Measurements from ENCODE around the gene CDC20B.
"Not testable (repeated sequence)": the region's sequence is repeated elsewhere in the genome, so short reads cannot be mapped to it uniquely, and the experiment has no call there.

The CDC20B gene

DNA sequence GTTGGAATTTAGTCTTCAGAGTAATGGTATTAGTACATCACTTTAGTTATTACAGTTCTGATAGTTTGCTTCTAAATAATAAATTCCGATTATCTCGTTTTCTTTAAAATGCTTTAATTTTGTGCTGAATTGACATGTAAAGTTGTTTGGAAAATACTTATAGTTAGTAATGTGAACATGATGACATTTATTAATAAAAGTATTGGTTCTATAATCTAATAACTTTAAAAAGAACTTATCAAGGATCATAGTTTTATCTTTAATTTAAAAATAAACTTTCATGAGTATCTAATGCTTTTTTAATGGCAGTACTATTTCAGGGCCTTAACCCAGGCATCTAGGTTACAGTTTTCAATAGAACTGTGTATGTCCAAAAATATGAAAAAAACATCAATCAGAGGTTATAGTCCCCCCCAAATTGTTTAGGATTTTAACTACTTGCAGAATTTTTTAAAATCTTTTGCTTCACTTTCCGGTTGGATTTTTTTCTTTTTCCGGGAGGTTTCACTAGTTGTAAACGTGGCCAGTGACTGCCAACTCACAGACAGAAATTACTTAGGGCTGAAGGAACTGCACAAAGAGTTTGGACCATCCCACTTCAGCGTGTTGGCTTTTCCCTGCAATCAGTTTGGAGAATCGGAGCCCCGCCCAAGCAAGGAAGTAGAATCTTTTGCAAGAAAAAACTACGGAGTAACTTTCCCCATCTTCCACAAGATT, 12.3 kb downstream of the CDC20B start:
- DNase-seq (ENCODE audit: low read depth in 1 of 2, low spot score in 1 of 2), result no peak

GRCh38 chr5:55159763-55160492, 13.0 kb downstream of the CDC20B start, which contains the start of gene GPX8:
Gene GPX8 (plus strand): TSS chr5:55160171. CDS start chr5:55160193, 22 bp downstream.
- DNase-seq (ENCODE audit: low read depth in 1 of 2, low spot score in 1 of 2), result no peak

DNA sequence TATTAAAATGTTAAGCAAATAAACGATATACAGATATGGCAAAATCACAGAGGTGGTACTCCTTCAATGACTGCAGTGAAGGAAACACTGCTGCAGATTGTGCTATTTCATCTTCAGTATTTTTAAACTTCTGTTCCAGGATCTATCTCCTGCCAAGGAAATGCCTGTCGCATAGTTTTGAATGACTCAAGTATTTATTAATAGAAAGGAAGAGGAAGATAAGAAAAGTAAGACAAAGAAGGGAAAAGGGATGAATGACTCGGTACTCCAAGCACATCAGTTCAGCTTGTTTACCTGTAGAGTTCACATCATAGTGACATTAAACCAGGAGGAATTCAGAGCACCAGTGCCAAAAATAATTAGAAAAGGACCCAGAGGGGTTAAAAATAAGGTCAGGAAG, 18.1 kb downstream of the CDC20B start:
- no peak for DNase-seq (ENCODE audit: low read depth in 1 of 2, low spot score in 1 of 2)

DNA sequence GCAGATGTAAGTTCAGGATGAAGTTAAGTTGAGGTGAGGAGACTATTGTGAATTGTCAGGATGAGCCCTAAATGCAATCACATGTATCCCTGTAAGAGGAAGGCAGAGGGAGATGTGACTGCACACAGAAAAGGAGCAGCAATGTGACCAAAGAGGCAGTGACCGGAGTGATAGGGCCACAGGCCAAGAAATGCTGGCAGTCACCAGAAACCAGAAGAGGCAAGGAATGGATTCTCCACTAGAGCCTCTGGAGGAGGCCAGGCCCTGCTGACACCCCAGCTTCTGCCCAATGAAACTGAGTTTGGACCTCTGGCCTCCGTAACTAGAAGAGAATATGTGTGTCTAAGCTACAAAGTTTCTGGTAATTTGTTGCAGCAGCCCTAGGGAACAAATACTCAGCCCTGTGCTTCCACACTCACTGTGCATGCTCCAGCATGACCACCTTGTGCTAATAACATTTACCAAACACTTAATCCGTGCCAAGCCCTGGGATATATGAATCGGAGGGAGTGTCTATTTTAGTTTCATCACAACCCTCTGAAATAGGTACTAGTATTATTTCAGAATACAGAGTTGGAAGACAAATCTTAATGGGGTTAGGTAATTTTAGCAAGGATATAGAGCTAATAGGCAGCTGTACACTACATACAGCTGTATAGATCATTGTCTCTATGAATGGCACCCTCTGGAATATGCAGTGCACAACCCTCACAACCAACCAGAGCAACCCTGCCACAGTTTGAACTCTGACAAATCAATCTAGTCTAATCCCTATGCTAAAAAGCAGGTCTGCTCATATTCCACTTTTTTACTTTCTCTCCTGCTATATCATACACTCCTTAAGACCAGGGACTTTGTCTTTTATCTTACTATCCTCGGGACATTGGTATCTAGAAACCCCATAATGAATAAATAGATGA, 20.8 kb downstream of the CDC20B start:
- no peak for DNase-seq (ENCODE audit: low read depth in 1 of 2, low spot score in 1 of 2)

DNA sequence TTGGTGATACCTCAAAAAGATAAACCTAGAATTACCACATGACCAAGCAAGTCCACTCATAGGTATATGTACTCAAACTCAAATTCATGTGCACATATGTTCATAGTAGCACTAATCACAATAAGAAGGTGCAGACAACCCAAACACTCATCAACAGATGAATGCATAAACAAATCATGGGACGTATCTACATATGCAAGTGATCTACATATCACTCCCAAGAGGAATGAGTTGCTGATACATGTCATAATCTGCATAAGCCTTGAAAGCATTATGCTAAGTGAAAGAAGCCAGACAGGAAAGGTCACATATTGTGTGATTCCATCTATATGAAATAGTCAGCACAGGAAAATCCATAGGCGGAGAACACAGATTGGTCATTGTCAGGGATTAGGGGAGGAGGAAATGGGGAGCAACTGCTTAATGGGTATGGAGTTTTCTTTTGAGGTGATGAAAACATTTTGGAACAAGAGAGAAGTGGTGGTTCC, 23.6 kb downstream of the CDC20B start:
- no peak for DNase-seq (ENCODE audit: low read depth in 1 of 2, low spot score in 1 of 2)

GRCh38 chr5:55146543-55147151, 26.3 kb downstream of the CDC20B start:
- peak; percentile 59 to 64 for DNase-seq (ENCODE audit: low read depth in 1 of 2, low spot score in 1 of 2)

DNA sequence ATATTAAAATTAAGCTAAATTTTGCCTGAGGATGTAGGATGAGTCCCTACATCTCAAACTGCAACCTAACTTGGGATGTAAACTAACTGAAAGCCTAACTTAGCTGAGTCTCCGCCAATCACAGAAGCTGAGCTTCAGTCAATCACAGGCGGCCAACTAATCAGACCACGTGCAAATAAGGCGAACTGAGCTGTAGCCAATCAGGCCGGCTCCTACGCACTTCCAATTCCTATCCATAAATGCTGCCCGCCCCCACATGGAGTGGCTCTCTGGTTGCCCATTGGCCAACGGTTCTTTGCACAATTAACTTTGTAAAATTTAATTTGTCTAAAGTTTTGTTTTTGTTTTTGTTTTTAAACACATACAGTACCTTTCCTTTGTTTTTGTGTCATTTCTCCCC, 26.9 kb downstream of the CDC20B start:
- DNase-seq (ENCODE audit: low read depth in 1 of 2, low spot score in 1 of 2), result no peak

GRCh38 chr5:55143624-55144023, 29.4 kb downstream of the CDC20B start:
- no peak for DNase-seq (ENCODE audit: low read depth in 1 of 2, low spot score in 1 of 2)

DNA sequence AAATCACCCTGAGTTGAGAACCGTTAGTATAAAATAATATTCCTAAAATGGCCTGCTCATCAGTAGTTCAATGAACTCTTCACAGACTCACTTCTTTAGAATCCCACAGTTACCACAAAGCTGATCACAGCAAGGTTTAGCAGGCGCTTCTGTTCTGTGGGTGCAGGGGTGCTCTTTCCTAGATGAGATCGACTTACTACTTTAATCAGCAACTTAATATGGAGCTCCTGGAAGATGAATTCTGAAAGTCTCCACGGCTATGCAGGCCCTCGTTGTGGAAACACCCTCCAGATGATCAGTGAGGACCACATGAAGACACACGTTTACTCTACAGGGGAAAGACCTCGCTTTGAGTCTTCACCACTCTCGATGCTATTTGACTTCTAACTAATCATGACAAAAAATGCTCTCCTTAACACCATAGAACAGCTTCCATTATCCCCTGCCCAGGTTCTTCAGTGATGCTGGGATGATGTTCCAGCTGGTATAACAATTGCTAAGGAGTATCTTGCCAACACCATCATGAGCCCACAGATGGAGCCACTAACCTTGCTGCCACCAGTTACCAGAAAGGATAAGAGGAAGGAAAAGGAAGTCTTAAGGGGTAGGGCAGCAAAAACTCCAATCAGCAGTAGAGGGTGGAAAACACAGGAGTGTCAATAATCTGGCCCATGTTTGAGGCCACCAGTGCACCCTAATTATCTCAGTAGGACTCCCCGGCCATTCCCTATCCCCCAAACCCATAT, 30.9 kb downstream of the CDC20B start:
- DNase-seq (ENCODE audit: low read depth in 1 of 2, low spot score in 1 of 2), result no peak

DNA sequence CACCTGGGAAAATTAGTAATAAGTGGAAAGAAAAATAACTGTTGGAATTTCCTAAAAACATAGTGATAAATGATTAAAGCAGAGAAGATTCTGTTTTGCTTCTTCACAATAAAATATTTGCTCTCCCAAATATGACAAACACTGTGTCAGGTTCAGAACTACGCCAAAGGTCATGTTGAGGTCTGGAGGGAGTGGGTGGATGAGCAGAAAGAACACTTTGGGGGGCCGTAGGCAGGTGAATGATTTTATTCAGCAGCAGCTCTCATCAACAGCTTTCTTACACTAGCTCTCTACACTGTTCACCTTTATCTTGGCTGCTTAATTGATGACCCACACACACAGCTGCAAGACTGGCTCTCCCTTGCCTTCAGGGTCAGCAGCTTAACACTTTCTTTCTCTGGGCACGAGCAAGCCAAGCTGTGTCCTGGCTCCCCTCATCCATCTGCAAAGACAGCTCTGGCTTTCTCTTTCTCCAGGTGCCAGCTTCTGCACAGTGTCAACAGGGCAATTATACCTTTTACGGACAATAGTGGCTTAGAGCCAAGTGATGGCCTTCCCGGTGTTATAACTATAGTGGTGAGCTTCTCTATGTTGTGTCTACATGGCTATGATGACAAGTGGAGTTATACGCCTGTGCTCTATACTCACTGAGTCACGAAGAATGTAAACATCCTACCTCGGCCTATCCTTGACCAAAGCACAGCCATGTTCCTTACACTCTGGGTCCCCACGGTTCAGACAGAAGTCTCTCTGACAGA, 31.9 kb downstream of the CDC20B start:
- DNase-seq (ENCODE audit: low read depth in 1 of 2, low spot score in 1 of 2), result no peak

DNA sequence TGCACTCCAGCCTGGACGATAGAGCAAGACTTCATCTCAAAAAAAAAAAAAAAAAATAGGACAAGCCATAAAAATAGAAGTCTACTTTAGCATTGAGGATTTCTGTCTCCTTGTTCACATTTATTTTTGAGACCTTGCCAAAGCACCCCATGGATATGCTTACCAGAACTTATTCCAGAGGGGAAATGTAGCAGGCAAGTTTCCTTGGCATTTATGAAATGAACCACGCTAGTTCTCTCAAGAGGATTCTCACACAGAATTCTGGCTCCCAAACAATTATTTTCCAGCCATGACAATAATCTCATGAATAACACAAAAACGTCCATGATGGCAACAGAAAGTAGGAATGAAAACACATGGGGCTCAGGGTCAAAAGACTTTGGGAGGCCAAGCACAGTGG, 36.5 kb downstream of the CDC20B start:
- no peak for DNase-seq (ENCODE audit: low read depth in 1 of 2, low spot score in 1 of 2)

DNA sequence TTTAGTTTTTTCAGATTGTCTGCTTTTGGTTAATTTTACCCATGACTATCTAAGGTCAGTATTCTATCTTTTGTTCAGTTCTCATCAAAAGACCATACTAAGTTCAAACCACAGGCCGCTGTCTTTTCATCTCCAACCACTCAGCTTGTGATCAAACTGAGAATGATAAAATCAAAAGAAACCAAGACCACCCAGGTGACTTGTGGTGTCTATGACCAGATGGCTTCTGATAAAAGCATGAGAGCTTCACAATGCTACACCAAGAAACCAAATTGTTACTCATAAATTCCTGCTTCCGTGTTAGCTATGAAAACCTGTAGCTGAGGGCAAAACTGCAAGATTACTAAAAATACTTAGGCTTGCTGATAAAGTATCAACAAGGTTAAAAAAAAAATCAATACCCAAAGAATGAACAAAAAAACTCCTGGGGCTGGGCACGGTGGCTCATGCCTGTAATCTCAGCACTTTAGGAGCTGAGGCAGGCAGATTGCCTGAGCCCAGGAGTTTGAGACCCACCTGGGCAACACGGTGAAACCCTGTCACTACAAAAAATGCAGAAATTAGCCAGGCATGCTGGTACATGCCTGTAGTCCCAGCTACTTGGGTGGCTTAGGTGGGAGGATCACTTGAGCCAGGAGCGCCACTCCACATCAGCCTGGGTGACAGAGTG, 38.8 kb downstream of the CDC20B start:
- no peak for DNase-seq (ENCODE audit: low read depth in 1 of 2, low spot score in 1 of 2)

- DNase-seq (ENCODE audit: low read depth in 1 of 2, low spot score in 1 of 2), result no peak
Observed at GRCh38 chr5:55123365-55123764, 49.6 kb downstream of the CDC20B start.

DNA sequence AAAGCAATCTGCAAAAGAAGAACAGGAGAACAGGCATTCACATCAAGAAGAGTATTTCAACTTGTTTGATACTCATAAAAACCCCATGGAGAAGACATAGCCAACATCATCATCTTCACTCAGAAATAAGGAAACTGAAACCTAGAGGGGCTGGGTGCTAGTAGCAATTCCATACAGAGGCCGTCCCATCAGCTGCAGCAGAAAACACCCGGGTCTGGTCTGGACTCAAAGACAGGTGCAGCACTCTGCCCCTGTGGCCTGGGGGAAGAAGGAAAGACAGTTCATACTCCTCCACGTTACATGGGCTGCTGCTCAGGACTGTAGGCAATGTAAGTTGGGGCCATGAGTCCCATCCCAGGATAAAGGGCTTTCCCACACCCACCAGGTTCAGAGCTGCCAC, 58.9 kb downstream of the CDC20B start:
- DNase-seq (ENCODE audit: low read depth in 1 of 2, low spot score in 1 of 2), result no peak

- DNase-seq (ENCODE audit: low read depth in 1 of 2, low spot score in 1 of 2), result no peak
Observed at GRCh38 chr5:55113327-55113726, 59.6 kb downstream of the CDC20B start.

- no peak for DNase-seq (ENCODE audit: low read depth in 1 of 2, low spot score in 1 of 2)
Observed at GRCh38 chr5:55110217-55110616, 62.8 kb downstream of the CDC20B start.

GRCh38 chr5:55108661-55109060, 64.3 kb downstream of the CDC20B start:
- DNase-seq (ENCODE audit: low read depth in 1 of 2, low spot score in 1 of 2), result no peak

- not testable (repeated sequence) for DNase-seq (ENCODE audit: low read depth in 1 of 2, low spot score in 1 of 2)
Observed at GRCh38 chr5:55105976-55106375, 67.0 kb downstream of the CDC20B start.

Measured in activated T-helper 1 cell treated with anti-CD3 and anti-CD28 coated beads, Interleukin-2, amount 50 U/mL, for 16 hours (primary cell).